Gastroesophageal sphincter (tissue), 4 donors: Measurements from ENCODE around the gene ACP4. TPM values are rescaled to one million over a fixed set of nuclear protein-coding genes. Genes with fewer than 3 reads are reported as not detected.

Experiments
- ATAC-seq: fragments of 150-250 bp; one replicate; pipeline ENCODE4 v1.9.1; 2016; ENCODE audit warnings: mild to moderate bottlenecking, moderate library complexity
- H3K27ac ChIP-seq, 4 donors: fragments of 200-600 bp; sonication (generic) in 3 of 4; 1 replicate in 3 of 4; 2 replicates in 1 of 4; pipeline ENCODE4 v1.5.1; 2016 to 2019
- H3K27me3 ChIP-seq: fragments of 200-600 bp; sonication (generic); one replicate; pipeline ENCODE4 v1.5.1; 2019
- H3K36me3 ChIP-seq, 2 donors: fragments of 200-600 bp; sonication (generic); one replicate each; pipeline ENCODE4 v1.5.1; 2019; ENCODE audit warnings: control low read depth in 1 of 2
- H3K4me1 ChIP-seq, 3 donors: fragments of 200-600 bp; sonication (generic); 1 replicate in 2 of 3; 2 replicates in 1 of 3; pipeline ENCODE4 v1.5.1; 2016 to 2019; ENCODE audit warnings: control low read depth in 2 of 3
- H3K4me3 ChIP-seq, 2 donors: fragments of 200-600 bp; sonication (generic); one replicate each; pipeline ENCODE4 v1.5.1; 2019; ENCODE audit warnings: mild to moderate bottlenecking in 1 of 2, moderate library complexity in 1 of 2
- H3K9me3 ChIP-seq, 3 donors: fragments of 200-600 bp; sonication (generic); one replicate each; pipeline ENCODE4 v1.5.1; 2017 to 2019; ENCODE audit warnings: control low read depth in 2 of 3
- CTCF ChIP-seq, 4 experiments: fragments of 200-600 bp in 2 of 4; fragments of 450-650 bp in 2 of 4; sonication (generic) in 1 of 4; IDR thresholded peaks; one replicate each; pipeline ENCODE4 v1.5.1; 2017 to 2019; ENCODE audit warnings: antibody characterized with exemption in 4 of 4, mild to moderate bottlenecking in 2 of 4, moderate library complexity in 2 of 4
- EP300 ChIP-seq: sonication (generic); formaldehyde crosslinking; IDR thresholded peaks from one replicate; pipeline ENCODE4 v1.6.1; 2017; ENCODE audit warnings: antibody characterized with exemption, mild to moderate bottlenecking
- POLR2A ChIP-seq, 2 donors: fragments of 450-650 bp; IDR thresholded peaks; one replicate each; pipeline ENCODE4 v1.6.1; 2017; ENCODE audit warnings: antibody characterized with exemption in 2 of 2, mild to moderate bottlenecking in 2 of 2, moderate library complexity in 1 of 2
- POLR2AphosphoS5 ChIP-seq: sonication (generic); formaldehyde crosslinking; IDR thresholded peaks from one replicate; pipeline ENCODE4 v1.6.1; 2017; ENCODE audit warnings: antibody characterized with exemption
- WGBS, 2 donors: methylation state at CpG; one replicate each; pipeline ENCODE4 v1.1.5; 2018; ENCODE audit warnings: low coverage in 1 of 2; 5-methylcytosine and 5-hydroxymethylcytosine counted together
- total RNA-seq, 4 donors: library from RNA; depleted of rRNA; stranded (reverse); fragments of >200 nt; gene quantifications; one replicate each; pipeline ENCODE4 v1.1.0, GENCODE V29; 2016

Gene ACP4
- total RNA-seq, 4 donors from 2014 or later: not detected

- H3K4me3 ChIP-seq: no peak overlapping the region
Measured at GRCh38 chr19:50829801-50830200, 39.6 kb downstream of the ACP4 start.

GRCh38 chr19:50830266-50831025 lies 40.2 kb downstream of the ACP4 start:
- H3K4me1 ChIP-seq: peaks cover 0 to 4% (median 3%) of the 10 kb centered on the region in 3 donors
- H3K27me3 ChIP-seq: peaks cover 89% of the 10 kb centered on the region
- ATAC-seq: no peak
- no peaks in the 10 kb centered on the region for H3K9me3 ChIP-seq
- no peak overlapping the region for H3K4me3 ChIP-seq
- TF ChIP-seq POLR2A (IDR thresholded peaks at IDR 0.05) (no peak), EP300 (no peak), POLR2AphosphoS5 (no peak), CTCF (IDR thresholded peaks at IDR 0.05) (no peak)
- 10 to 26% methylated on average over 2 to 5 of the region's 17 CpGs for WGBS, 2 donors
- no peak overlapping the region for H3K27ac ChIP-seq
- no peaks in the 10 kb centered on the region for H3K36me3 ChIP-seq

More at GRCh38 chr19:50829801-50830200, 39.6 kb downstream of the ACP4 start:
- Histone ChIP-seq H3K27ac (no peak overlapping the region), H3K27me3 (peaks cover 89% of the 10 kb centered on the region), H3K4me1 (no peaks in the 10 kb centered on the region), H3K36me3 (no peaks in the 10 kb centered on the region), H3K9me3 (no peaks in the 10 kb centered on the region)
- 63% methylated on average over 3 of the region's 5 CpGs; no CpG with 5 or more reads in 1 of the 2 donors for WGBS, 2 donors
- TF ChIP-seq EP300 (no peak), POLR2A (IDR thresholded peaks at IDR 0.05) (no peak), POLR2AphosphoS5 (no peak), CTCF (IDR thresholded peaks at IDR 0.05) (no peak)
- no peak for ATAC-seq

GRCh38 chr19:50831026-50831396 lies 40.8 kb downstream of the ACP4 start:
- Histone ChIP-seq H3K36me3 (no peaks in the 10 kb centered on the region), H3K9me3 (no peaks in the 10 kb centered on the region), H3K4me1 (peaks cover 0 to 10% (median 5%) of the 10 kb centered on the region in 3 donors), H3K27ac (no peak overlapping the region), H3K4me3 (no peak overlapping the region), H3K27me3 (peaks cover 91% of the 10 kb centered on the region)
- no peak for ATAC-seq
- 74% methylated on average over 3 of the region's 7 CpGs; no CpG with 5 or more reads in 1 of the 2 donors for WGBS, 2 donors
- TF ChIP-seq EP300: no peak
- TF ChIP-seq POLR2AphosphoS5: no peak
- no peak for TF ChIP-seq CTCF (IDR thresholded peaks at IDR 0.05)
- TF ChIP-seq POLR2A (IDR thresholded peaks at IDR 0.05): no peak

- no peak for TF ChIP-seq POLR2A (IDR thresholded peaks at IDR 0.05)
- TF ChIP-seq EP300: no peak
- TF ChIP-seq CTCF (IDR thresholded peaks at IDR 0.05): no peak
- TF ChIP-seq POLR2AphosphoS5: no peak
- H3K27me3 ChIP-seq: peaks cover 92% of the 10 kb centered on the region
Measured at GRCh38 chr19:50832666-50833065, 42.5 kb downstream of the ACP4 start.

More at GRCh38 chr19:50832666-50833065, 42.5 kb downstream of the ACP4 start:
- Histone ChIP-seq H3K27ac (no peak overlapping the region), H3K4me1 (peaks cover 0 to 14% (median 5%) of the 10 kb centered on the region in 3 donors), H3K4me3 (no peak overlapping the region), H3K36me3 (no peaks in the 10 kb centered on the region), H3K9me3 (no peaks in the 10 kb centered on the region)
- no peak for ATAC-seq
- WGBS, 2 donors: 68 to 91% methylated on average over 7 of the region's 8 CpGs
